ENCODE measurements around the gene FRS3.

DNA sequence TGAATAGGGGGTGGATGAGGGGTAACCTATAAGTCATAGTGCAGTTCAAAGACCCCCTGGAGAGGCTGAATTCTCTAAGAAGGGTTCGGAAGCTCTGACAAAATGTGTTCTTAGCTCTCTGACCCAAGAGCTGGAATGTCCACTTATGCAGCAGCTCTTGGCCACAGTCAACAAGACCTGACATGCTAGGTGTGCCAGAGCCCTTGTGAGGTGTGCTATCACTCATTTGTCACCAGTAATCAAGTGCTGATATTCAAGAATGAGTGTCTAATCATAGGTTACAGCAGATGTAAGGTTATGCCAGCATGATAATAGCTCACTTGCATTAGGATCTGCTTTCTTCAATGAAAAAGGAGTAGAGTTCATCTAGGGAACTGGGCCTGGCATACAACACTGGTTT lies 35.9 kb upstream of the FRS3 start:
- TF ChIP-seq, protein P1, sequence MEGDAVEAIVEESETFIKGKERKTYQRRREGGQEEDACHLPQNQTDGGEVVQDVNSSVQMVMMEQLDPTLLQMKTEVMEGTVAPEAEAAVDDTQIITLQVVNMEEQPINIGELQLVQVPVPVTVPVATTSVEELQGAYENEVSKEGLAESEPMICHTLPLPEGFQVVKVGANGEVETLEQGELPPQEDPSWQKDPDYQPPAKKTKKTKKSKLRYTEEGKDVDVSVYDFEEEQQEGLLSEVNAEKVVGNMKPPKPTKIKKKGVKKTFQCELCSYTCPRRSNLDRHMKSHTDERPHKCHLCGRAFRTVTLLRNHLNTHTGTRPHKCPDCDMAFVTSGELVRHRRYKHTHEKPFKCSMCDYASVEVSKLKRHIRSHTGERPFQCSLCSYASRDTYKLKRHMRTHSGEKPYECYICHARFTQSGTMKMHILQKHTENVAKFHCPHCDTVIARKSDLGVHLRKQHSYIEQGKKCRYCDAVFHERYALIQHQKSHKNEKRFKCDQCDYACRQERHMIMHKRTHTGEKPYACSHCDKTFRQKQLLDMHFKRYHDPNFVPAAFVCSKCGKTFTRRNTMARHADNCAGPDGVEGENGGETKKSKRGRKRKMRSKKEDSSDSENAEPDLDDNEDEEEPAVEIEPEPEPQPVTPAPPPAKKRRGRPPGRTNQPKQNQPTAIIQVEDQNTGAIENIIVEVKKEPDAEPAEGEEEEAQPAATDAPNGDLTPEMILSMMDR (IDR thresholded peaks at IDR 0.05; ENCODE audit: insufficient read depth, low read length, poor library complexity, severe bottlenecking): no peak
- no peak for TF ChIP-seq EZH2phosphoT487 (conservative IDR thresholded peaks at IDR 0.05; ENCODE audit: low read length)
